ENCODE data around the gene RAP2C.
A peak's percentile ranks its signal among the peaks of the same experiment; 100 is the strongest.

DNA sequence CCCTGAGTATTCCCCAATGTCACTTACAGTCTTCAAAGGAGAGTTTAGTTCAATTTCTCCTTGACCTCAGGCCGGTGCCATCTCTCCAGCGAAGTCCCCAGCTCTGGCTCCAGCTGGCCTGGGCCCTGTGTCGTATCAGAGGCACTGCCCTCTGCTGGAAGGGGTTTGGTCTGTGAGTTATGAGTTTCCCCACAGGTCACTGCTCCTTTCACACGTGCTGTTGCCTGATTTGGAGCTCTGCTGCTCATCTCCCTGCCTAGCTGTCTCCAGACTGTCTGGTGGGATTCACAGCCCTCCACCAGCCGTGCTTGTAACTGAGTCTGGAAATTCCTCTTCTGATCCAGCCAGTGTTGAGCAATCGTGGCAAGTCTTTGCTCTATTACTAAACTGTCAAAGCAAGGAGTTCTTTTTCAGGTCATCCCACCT, at the start of gene RAP2C:
- TF ChIP-seq CTCF (IDR thresholded peaks at IDR 0.05; ENCODE audit: poor library complexity, severe bottlenecking) = peak; percentile 51
- TF ChIP-seq TAF1 (IDR thresholded peaks at IDR 0.05; ENCODE audit: low read depth) = no peak
- TF ChIP-seq EP300 (conservative IDR thresholded peaks at IDR 0.05; ENCODE audit: poor library complexity, severe bottlenecking) = no peak
- TF ChIP-seq EZH2 (IDR thresholded peaks at IDR 0.05; ENCODE audit: borderline replicate concordance, insufficient read depth, low read length, poor library complexity, severe bottlenecking) = no peak
- TF ChIP-seq POLR2AphosphoS5 (IDR thresholded peaks at IDR 0.05) = no peak

Data from neural cell (in vitro differentiated cells).